Prostate gland (tissue), 2 donors: ENCODE measurements around the gene RAD51B. TPM values are rescaled to one million over a fixed set of nuclear protein-coding genes. Genes with fewer than 3 reads are reported as not detected.

Source experiments
- DNase-seq: peaks from one replicate; pipeline ENCODE4 v3.0.0-alpha.2; 2019; ENCODE audit warnings: low spot score
- H3K27ac ChIP-seq, 2 donors: fragments of 200-600 bp; sonication (generic); 2 replicates each; pipeline ENCODE4 v1.5.1; 2017 to 2019
- H3K27me3 ChIP-seq: fragments of 200-600 bp; sonication (generic); replicated peaks from 2 replicates; pipeline ENCODE4 v1.5.1; 2019; ENCODE audit not compliant: insufficient read depth
- H3K36me3 ChIP-seq, 2 donors: fragments of 200-600 bp; sonication (generic); 1 replicate in 1 of 2; 2 replicates in 1 of 2; pipeline versions ENCODE4 v1.5.1 to v1.8.1; 2017 to 2019
- H3K4me1 ChIP-seq: fragments of 200-600 bp; sonication (generic); replicated peaks from 2 replicates; pipeline ENCODE4 v1.5.1; 2019
- H3K4me3 ChIP-seq, 2 donors: fragments of 200-600 bp; sonication (generic); 2 replicates each; pipeline ENCODE4 v1.5.1; 2017 to 2019
- H3K9me3 ChIP-seq: fragments of 200-600 bp; sonication (generic); 2 replicates; pipeline ENCODE4 v1.5.1; 2017
- POLR2A ChIP-seq: fragments of 450-650 bp; IDR thresholded peaks from one replicate; pipeline ENCODE4 v1.6.1; 2016; ENCODE audit warnings: antibody characterized with exemption, mild to moderate bottlenecking
- POLR2AphosphoS5 ChIP-seq: sonication (generic); formaldehyde crosslinking; IDR thresholded peaks from one replicate; pipeline ENCODE4 v1.6.1; 2017; ENCODE audit warnings: antibody characterized with exemption
- WGBS: methylation state at CpG from one replicate; pipeline ENCODE4 v1.1.5; 2018; 5-methylcytosine and 5-hydroxymethylcytosine counted together
- intact Hi-C: fragments of 100-400 bp; cut with DNase I; formaldehyde crosslinking; loops from one replicate; pipeline ENCODE4 v1.14.2; 2022
- total RNA-seq, 2 donors: library from RNA; depleted of rRNA; stranded (reverse); fragments of >200 nt; gene quantifications; one replicate each; pipeline ENCODE4 v1.1.0, GENCODE V29; 2016
- TF ChIP-seq, protein P1 (sequence below), 4 experiments: fragments of 200-600 bp in 2 of 4; fragments of 450-650 bp in 2 of 4; sonication (generic) in 2 of 4; IDR thresholded peaks; 1 replicate in 3 of 4; 2 replicates in 1 of 4; pipeline ENCODE4 v1.5.1; 2016 to 2019; ENCODE audit warnings: antibody characterized with exemption in 4 of 4, mild to moderate bottlenecking in 2 of 4, moderate library complexity in 2 of 4

RAD51B gene
- total RNA-seq, 2 donors from 2014 or later: 14.9 to 35.8 TPM

DNA sequence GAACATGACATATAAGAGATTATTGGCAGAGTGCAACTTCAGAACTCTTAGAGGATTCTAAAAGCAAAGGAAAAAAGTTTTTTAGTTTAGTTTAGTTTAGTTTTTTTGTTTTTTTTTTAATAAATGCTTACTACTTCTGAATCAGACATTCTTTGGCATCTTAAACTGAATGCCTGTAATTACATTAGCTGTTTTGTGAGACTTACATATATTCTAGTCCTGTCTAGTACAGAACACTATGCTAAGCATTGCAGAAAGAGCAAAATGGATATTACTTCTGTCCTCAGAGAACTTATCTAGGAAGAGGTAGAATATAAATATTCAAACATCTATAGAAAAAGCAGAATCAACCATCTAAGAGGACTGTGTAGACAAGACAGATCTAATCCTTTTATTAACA, 133.2 kb downstream of the RAD51B start:
- H3K4me3 ChIP-seq: no peak overlapping the region
- H3K27ac ChIP-seq: no peak overlapping the region
- H3K36me3 ChIP-seq: no peaks in the 10 kb centered on the region
- no peak for DNase-seq
- H3K27me3 ChIP-seq: no peaks in the 10 kb centered on the region
- no peaks in the 10 kb centered on the region for H3K9me3 ChIP-seq
- H3K4me1 ChIP-seq: no peaks in the 10 kb centered on the region
- intact Hi-C loops: no loop called here
- TF ChIP-seq POLR2AphosphoS5: no peak
- TF ChIP-seq, protein P1, sequence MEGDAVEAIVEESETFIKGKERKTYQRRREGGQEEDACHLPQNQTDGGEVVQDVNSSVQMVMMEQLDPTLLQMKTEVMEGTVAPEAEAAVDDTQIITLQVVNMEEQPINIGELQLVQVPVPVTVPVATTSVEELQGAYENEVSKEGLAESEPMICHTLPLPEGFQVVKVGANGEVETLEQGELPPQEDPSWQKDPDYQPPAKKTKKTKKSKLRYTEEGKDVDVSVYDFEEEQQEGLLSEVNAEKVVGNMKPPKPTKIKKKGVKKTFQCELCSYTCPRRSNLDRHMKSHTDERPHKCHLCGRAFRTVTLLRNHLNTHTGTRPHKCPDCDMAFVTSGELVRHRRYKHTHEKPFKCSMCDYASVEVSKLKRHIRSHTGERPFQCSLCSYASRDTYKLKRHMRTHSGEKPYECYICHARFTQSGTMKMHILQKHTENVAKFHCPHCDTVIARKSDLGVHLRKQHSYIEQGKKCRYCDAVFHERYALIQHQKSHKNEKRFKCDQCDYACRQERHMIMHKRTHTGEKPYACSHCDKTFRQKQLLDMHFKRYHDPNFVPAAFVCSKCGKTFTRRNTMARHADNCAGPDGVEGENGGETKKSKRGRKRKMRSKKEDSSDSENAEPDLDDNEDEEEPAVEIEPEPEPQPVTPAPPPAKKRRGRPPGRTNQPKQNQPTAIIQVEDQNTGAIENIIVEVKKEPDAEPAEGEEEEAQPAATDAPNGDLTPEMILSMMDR (IDR thresholded peaks at IDR 0.05): no peak
- no peak for TF ChIP-seq POLR2A

DNA sequence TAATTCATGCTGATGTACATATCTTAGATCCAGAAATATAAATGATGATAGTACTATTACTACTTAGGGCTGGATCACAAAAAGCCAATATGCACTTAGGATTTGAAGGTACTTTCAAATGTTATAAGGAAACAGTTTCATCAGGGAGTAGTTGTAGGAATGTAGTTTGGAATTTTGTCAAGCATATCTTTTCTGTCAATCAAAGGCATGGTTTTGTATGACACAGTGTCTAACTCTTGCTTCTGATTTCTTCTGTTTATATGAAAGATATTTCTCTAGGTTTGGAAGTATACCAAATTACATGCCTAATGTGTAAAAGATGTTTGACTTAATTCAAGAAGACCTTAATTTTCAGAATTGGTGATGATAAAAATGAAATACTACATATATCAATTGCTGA, 135.7 kb downstream of the RAD51B start:
- no peak for DNase-seq
- no peaks in the 10 kb centered on the region for H3K9me3 ChIP-seq
- H3K27ac ChIP-seq: no peak overlapping the region
- TF ChIP-seq, protein P1 (IDR thresholded peaks at IDR 0.05): no peak
- TF ChIP-seq POLR2A (no peak), POLR2AphosphoS5 (no peak)
- H3K4me1 ChIP-seq: no peaks in the 10 kb centered on the region
- intact Hi-C loops: no loop called here
- no peaks in the 10 kb centered on the region for H3K36me3 ChIP-seq
- no peak overlapping the region for H3K4me3 ChIP-seq
- H3K27me3 ChIP-seq: no peaks in the 10 kb centered on the region

DNA sequence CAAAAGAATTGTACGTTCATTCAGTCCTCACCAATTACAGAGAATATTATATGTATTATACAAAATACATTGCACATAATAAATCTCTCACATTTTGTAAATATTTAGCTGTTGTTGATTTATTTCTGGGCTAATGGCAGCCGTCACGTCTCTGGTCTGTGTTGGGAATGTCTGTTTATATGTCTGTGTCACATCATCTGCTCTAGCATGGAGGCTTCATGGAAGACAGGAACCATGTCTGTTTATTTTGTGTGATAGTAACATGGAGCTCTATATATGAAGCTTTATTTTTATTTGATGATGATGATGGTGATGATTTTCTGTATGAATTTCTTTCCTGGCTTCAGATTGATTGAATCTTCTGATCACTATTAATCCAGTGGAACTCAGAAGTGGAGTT, 138.4 kb downstream of the RAD51B start:
- no peak for DNase-seq
- no peaks in the 10 kb centered on the region for H3K36me3 ChIP-seq
- TF ChIP-seq POLR2AphosphoS5: no peak
- no peak for TF ChIP-seq POLR2A
- TF ChIP-seq, protein P1 (IDR thresholded peaks at IDR 0.05): no peak
- intact Hi-C loops: no loop called here
- no peaks in the 10 kb centered on the region for H3K4me1 ChIP-seq
- H3K4me3 ChIP-seq: no peak overlapping the region
- H3K9me3 ChIP-seq: no peaks in the 10 kb centered on the region
- WGBS: 65% methylated on average over 3 of the region's 3 CpGs
- H3K27me3 ChIP-seq: no peaks in the 10 kb centered on the region
- no peak overlapping the region for H3K27ac ChIP-seq

DNA sequence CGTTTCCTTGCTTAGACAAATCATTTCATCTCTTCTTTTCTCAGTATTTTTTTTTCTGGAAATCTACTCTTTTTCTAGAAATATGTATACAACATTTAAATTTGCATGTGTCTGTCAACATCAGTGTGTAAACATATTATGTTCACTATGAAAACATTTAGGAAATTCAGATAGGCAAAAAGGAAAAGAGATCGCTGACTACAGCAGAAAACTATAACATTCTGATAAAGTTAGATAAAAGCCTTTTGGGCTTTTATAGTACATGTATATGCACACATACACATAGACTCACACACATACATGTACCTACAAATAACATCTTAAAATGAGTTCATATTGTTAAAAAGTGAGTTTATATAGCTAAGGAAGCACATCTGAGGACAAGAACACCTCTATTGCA, 142.1 kb downstream of the RAD51B start:
- WGBS: 85% methylated on average over 2 of the region's 2 CpGs
- no peak overlapping the region for H3K27ac ChIP-seq
- H3K9me3 ChIP-seq: no peaks in the 10 kb centered on the region
- H3K36me3 ChIP-seq: no peaks in the 10 kb centered on the region
- intact Hi-C loops: no loop called here
- H3K4me1 ChIP-seq: no peaks in the 10 kb centered on the region
- H3K27me3 ChIP-seq: no peaks in the 10 kb centered on the region
- no peak overlapping the region for H3K4me3 ChIP-seq
- no peak for DNase-seq
- TF ChIP-seq POLR2A (no peak), POLR2AphosphoS5 (no peak)
- TF ChIP-seq, protein P1 (IDR thresholded peaks at IDR 0.05): no peak

DNA sequence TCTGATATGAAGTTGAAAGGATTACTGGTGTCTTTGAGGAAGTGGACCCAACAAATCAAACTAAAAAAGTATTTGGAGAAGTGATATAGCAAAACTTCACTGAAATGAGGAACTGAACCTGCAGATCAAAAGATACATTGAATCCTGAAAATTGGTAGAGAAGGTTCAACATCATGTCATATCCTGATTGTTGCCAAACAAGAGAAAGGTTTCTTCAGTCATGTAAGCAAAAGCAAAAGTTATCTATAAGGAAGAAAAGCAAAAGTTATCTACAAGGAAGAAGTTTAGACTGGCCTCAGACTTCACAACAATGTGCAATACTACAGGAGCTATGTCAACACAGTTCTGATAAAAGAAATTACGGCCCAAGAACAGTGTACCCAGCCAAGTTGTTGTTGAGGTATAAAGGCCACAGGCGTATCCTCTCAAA, 142.7 kb downstream of the RAD51B start:
- Histone ChIP-seq H3K36me3 (no peaks in the 10 kb centered on the region), H3K4me1 (no peaks in the 10 kb centered on the region), H3K4me3 (no peak overlapping the region), H3K27me3 (no peaks in the 10 kb centered on the region), H3K9me3 (no peaks in the 10 kb centered on the region), H3K27ac (peak overlapping the region; percentile 3 to 25)
- WGBS: 13% methylated on average over 2 of the region's 2 CpGs
- TF ChIP-seq, protein P1 (IDR thresholded peaks at IDR 0.05): no peak
- TF ChIP-seq POLR2AphosphoS5 (peak; percentile 25), POLR2A (no peak)
- DNase-seq: no peak
- intact Hi-C loops: no loop called here
